GM23248 (cell line): ENCODE data around the gene PRKAR2A. TPM values are rescaled to one million over a fixed set of nuclear protein-coding genes. Genes with fewer than 3 reads are reported as not detected.

Experiments used
- DNase-seq: peaks from one replicate; pipeline ENCODE4 v3.0.0-alpha.2; 2015
- H2AFZ ChIP-seq: fragments of 200-600 bp; sonication (generic); 2 replicates; pipeline ENCODE4 v1.6.1; 2016; ENCODE audit warnings: antibody characterized with exemption
- H3F3A ChIP-seq: fragments of 200-600 bp; sonication (generic); 2 replicates; pipeline ENCODE4 v1.6.1; 2016; ENCODE audit warnings: mild to moderate bottlenecking, antibody characterized with exemption, mixed run types; ENCODE audit not compliant: insufficient read depth
- H3K27ac ChIP-seq: fragments of 200-600 bp; sonication (generic); 2 replicates; pipeline ENCODE4 v1.5.1; 2016; ENCODE audit warnings: mild to moderate bottlenecking
- H3K27me3 ChIP-seq: fragments of 200-600 bp; sonication (generic); replicated peaks from 2 replicates; pipeline ENCODE4 v1.6.1; 2016; ENCODE audit warnings: mild to moderate bottlenecking; ENCODE audit not compliant: insufficient read depth
- H3K36me3 ChIP-seq: fragments of 200-600 bp; sonication (generic); 2 replicates; pipeline ENCODE4 v1.6.1; 2016; ENCODE audit warnings: low read depth, mild to moderate bottlenecking
- H3K4me1 ChIP-seq: fragments of 200-600 bp; sonication (generic); 2 replicates; pipeline ENCODE4 v1.6.1; 2016; ENCODE audit warnings: mild to moderate bottlenecking; ENCODE audit not compliant: insufficient read depth
- H3K4me2 ChIP-seq: fragments of 200-600 bp; sonication (generic); one replicate; pipeline ENCODE4 v1.6.1; 2016; ENCODE audit warnings: mild to moderate bottlenecking; ENCODE audit not compliant: unreplicated experiment
- H3K4me3 ChIP-seq: fragments of 200-600 bp; sonication (generic); 2 replicates; pipeline ENCODE4 v1.5.1; 2016; ENCODE audit warnings: mild to moderate bottlenecking
- H3K79me2 ChIP-seq: fragments of 200-600 bp; sonication (generic); 2 replicates; pipeline ENCODE4 v1.6.1; 2016; ENCODE audit warnings: mild to moderate bottlenecking; ENCODE audit not compliant: insufficient read depth
- H3K9ac ChIP-seq: fragments of 200-600 bp; sonication (generic); 2 replicates; pipeline ENCODE4 v1.6.1; 2016; ENCODE audit warnings: mild to moderate bottlenecking
- H3K9me2 ChIP-seq: fragments of 200-600 bp; sonication (generic); 2 replicates; pipeline ENCODE4 v1.6.1; 2016; ENCODE audit warnings: mixed run types, mild to moderate bottlenecking, moderate library complexity; ENCODE audit not compliant: insufficient read depth
- H3K9me3 ChIP-seq: fragments of 200-600 bp; sonication (generic); one replicate; pipeline ENCODE4 v1.6.1; 2017; ENCODE audit warnings: low read depth
- H4K20me1 ChIP-seq: fragments of 200-600 bp; sonication (generic); 2 replicates; pipeline ENCODE4 v1.6.0; 2016; ENCODE audit not compliant: insufficient read depth
- EZH2 ChIP-seq: fragments of 200-600 bp; sonication (generic); IDR thresholded peaks from 2 replicates; pipeline ENCODE4 v1.6.1; 2018; ENCODE audit warnings: antibody characterized with exemption, mild to moderate bottlenecking; ENCODE audit not compliant: insufficient read depth, poor library complexity, severe bottlenecking
- EZH2phosphoT487 ChIP-seq: fragments of 200-600 bp; sonication (generic); IDR thresholded peaks from 2 replicates; pipeline ENCODE4 v1.6.1; 2018; ENCODE audit warnings: antibody characterized with exemption, moderate library complexity, mild to moderate bottlenecking, low read depth; ENCODE audit not compliant: insufficient read depth
- WGBS, 2 experiments: methylation state at CpG; one replicate each; pipeline ENCODE4 v1.1.6; 2015 to 2017; ENCODE audit warnings: low lambda C conversion rate in 2 of 2, low coverage in 1 of 2; ENCODE audit errors: missing lambda C conversion rate in 2 of 2; 5-methylcytosine and 5-hydroxymethylcytosine counted together
- in situ Hi-C: fragments of 300-500 bp; cut with MboI; formaldehyde crosslinking; loops from 2 replicates; pipeline ENCODE4 v1.15.0; 2020
- polyA plus RNA-seq: library from polyadenylated mRNA; unstranded; fragments of >200 nt; fragmentation: Nextera tagmentation; extraction: Ambion mirVana; gene quantifications from 2 replicates; pipeline ENCODE4 v1.2.1, GENCODE V29; 2016
- total RNA-seq: library from RNA; depleted of rRNA; stranded (reverse); fragments of >200 nt; shearing (Covaris generic); gene quantifications from 2 replicates; pipeline ENCODE4 v1.2.3, GENCODE V29; 2014

Gene PRKAR2A
- total and polyA plus RNA-seq, 2 experiments from 2014 or later, result 11.8 to 26.8 TPM

- TF ChIP-seq EZH2 (no peak), EZH2phosphoT487 (no peak)
- Histone ChIP-seq H3K36me3 (no peaks in the 10 kb centered on the region), H3K9ac (no peak overlapping the region), H3K4me1 (peaks cover 19% of the 10 kb centered on the region), H3F3A (peaks cover 26% of the 10 kb centered on the region), H3K9me2 (no peaks in the 10 kb centered on the region), H3K27me3 (no peaks in the 10 kb centered on the region), H3K4me3 (peak overlapping the region; percentile 29; the same call in 1 of the 2 replicates), H3K4me2 (peak overlapping the region; percentile 55), H3K27ac (peak overlapping the region; percentile 66), H2AFZ (peak overlapping the region; percentile 27; the same call in 1 of the 2 replicates), H4K20me1 (no peaks in the 10 kb centered on the region), H3K9me3 (no peaks in the 10 kb centered on the region), H3K79me2 (peaks cover 94% of the 10 kb centered on the region)
- DNase-seq, result peak; percentile 95
- WGBS, 2 experiments, result 8 to 9% methylated on average over 2 of the region's 2 CpGs
- in situ Hi-C loops, result no loop called here
Observed at GRCh38 chr3:48826451-48826850, 21.2 kb downstream of the PRKAR2A start.

GRCh38 chr3:48820612-48821324, 26.9 kb downstream of the PRKAR2A start:
- H3F3A ChIP-seq, result peaks cover 2% of the 10 kb centered on the region; the same call in 1 of the 2 replicates
- H3K27ac ChIP-seq, result no peak overlapping the region
- no peak overlapping the region for H3K4me3 ChIP-seq
- no peak overlapping the region for H2AFZ ChIP-seq
- H3K27me3 ChIP-seq, result no peaks in the 10 kb centered on the region
- 61 to 65% methylated on average over 2 of the region's 2 CpGs for WGBS, 2 experiments
- H3K36me3 ChIP-seq, result no peaks in the 10 kb centered on the region
- peaks cover 7% of the 10 kb centered on the region; the same call in 1 of the 2 replicates for H4K20me1 ChIP-seq
- in situ Hi-C loops, result no loop called here
- H3K4me1 ChIP-seq, result peaks cover under 1% of the 10 kb centered on the region; the same call in 1 of the 2 replicates
- no peaks in the 10 kb centered on the region for H3K9me2 ChIP-seq
- H3K9me3 ChIP-seq, result no peaks in the 10 kb centered on the region
- H3K9ac ChIP-seq, result no peak overlapping the region
- peaks cover 99% of the 10 kb centered on the region for H3K79me2 ChIP-seq
- DNase-seq, result peak; percentile 49
- TF ChIP-seq EZH2phosphoT487 (no peak), EZH2 (no peak)
- H3K4me2 ChIP-seq, result no peak overlapping the region

GRCh38 chr3:48819234-48820221, 28.1 kb downstream of the PRKAR2A start:
- H3F3A ChIP-seq, result no peaks in the 10 kb centered on the region
- 80 to 81% methylated on average over 7 of the region's 7 CpGs for WGBS, 2 experiments
- H3K36me3 ChIP-seq, result no peaks in the 10 kb centered on the region
- DNase-seq, result no peak
- no peak overlapping the region for H3K9ac ChIP-seq
- no peaks in the 10 kb centered on the region for H3K9me2 ChIP-seq
- TF ChIP-seq EZH2phosphoT487 (no peak), EZH2 (no peak)
- H3K79me2 ChIP-seq, result peaks cover 99% of the 10 kb centered on the region
- H3K4me1 ChIP-seq, result no peaks in the 10 kb centered on the region
- H3K4me2 ChIP-seq, result no peak overlapping the region
- in situ Hi-C loops, result no loop called here
- no peak overlapping the region for H2AFZ ChIP-seq
- peaks cover 7% of the 10 kb centered on the region; the same call in 1 of the 2 replicates for H4K20me1 ChIP-seq
- H3K27ac ChIP-seq, result no peak overlapping the region
- H3K9me3 ChIP-seq, result no peaks in the 10 kb centered on the region
- no peak overlapping the region for H3K4me3 ChIP-seq
- H3K27me3 ChIP-seq, result no peaks in the 10 kb centered on the region

DNA sequence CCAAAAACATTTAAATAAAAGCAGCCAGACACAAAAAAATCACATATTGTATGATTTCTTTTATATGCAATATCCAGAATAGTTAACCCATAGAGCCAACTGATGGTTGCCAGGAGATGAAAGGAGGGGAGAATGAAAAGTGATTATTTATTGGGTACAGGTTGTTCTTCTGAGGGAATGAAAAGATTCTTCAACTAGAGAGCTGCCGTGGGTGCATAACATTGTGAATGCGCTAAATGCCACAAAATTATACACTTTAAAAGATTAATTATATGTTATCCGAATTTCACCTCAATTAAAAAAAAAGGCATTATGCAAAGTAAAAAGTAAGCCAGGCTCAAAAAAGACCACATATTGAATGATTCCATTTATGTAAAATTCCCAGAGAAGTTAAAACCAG, 36.1 kb downstream of the PRKAR2A start:
- H4K20me1 ChIP-seq, result no peaks in the 10 kb centered on the region
- no peak for TF ChIP-seq EZH2
- no peak for TF ChIP-seq EZH2phosphoT487
- no peaks in the 10 kb centered on the region for H3K27me3 ChIP-seq
- H3K36me3 ChIP-seq, result no peaks in the 10 kb centered on the region
- H3K27ac ChIP-seq, result no peak overlapping the region
- peaks cover 93% of the 10 kb centered on the region for H3K79me2 ChIP-seq
- no peaks in the 10 kb centered on the region for H3F3A ChIP-seq
- no peaks in the 10 kb centered on the region for H3K9me3 ChIP-seq
- no peak overlapping the region for H2AFZ ChIP-seq
- no peak overlapping the region for H3K9ac ChIP-seq
- in situ Hi-C loops, result no loop called here
- no peak overlapping the region for H3K4me2 ChIP-seq
- no peak overlapping the region for H3K4me3 ChIP-seq
- no peaks in the 10 kb centered on the region for H3K9me2 ChIP-seq
- no peaks in the 10 kb centered on the region for H3K4me1 ChIP-seq
- DNase-seq, result no peak
- 84 to 86% methylated on average over 3 of the region's 3 CpGs for WGBS, 2 experiments
